ENCODE measurements around the gene HDGF. TPM values are rescaled to one million over a fixed set of nuclear protein-coding genes. Genes with fewer than 3 reads are reported as not detected.

The HDGF gene
- total RNA-seq, 2 experiments from 2014 or later, result 303 to 315 TPM

GRCh38 chr1:156742017-156742416 is 9.5 kb downstream of the HDGF start:
- POLR2A ChIA-PET, result interaction anchor here (2.0 to 2.9 kb wide), 3 partner anchors 10 to 25 kb away, joined by 15 to 36 read pairs (median 25); partner anchors contain the start of genes HDGF, ISG20L2, METTL25B and PRCC
- CTCF ChIA-PET, result interaction anchor here (0.6 to 4.1 kb wide), 5 partner anchors 10 to 119 kb away, joined by 3 to 27 read pairs (median 4); partner anchors contain the start of genes HDGF, ISG20L2 and METTL25B

GRCh38 chr1:156741481-156741983 is 9.9 kb downstream of the HDGF start:
- ChIA-PET CTCF (interaction anchor here (0.5 to 4.1 kb wide), 12 partner anchors 11 to 366 kb away, joined by 3 to 27 read pairs (median 4); partner anchors contain the start of genes HDGF, ISG20L2, METTL25B and PRCC), POLR2A (interaction anchor here (0.6 to 2.9 kb wide), 8 partner anchors 8 to 236 kb away, joined by 3 to 36 read pairs (median 4); partner anchors contain the start of genes HDGF, ISG20L2, METTL25B and PRCC)

DNA sequence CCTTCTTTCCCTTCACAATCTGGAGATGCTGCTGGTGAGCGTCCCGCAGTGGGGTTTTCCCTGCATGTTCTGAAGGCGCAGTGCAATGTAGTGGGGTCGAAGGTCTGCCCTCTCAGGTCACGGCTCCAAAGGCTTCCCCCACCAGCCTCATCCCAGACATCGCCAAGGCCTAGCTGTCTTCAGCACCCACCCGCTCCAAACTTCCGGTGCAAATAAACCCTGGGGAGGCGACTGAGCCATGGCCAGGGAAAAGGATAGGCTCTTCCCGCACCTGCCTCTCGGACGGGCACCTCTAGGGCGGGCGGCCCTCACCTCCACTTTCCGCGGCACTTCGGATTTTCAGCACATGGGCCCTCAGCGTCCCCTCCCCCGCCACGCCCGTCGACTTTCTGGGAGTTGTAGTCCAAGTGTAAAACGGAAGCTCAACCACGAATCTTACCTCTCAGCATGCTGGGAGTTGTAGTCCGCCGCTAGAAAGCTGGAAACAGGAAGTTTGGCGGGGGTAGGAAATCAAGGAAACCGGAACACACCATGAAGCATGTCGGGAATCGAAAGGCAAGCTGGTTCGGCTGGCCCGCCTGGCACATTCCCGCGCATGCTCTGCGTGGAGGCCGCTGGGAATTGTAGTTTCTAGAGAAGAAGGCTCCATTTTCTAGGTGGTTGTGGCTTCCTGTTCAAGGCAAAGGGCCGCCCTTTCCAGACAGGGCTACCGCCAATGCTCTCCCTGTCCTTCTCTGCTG is 10.6 kb downstream of the HDGF start, which contains the start of gene MRPL24:
Gene MRPL24, minus strand, starts transcription at position 348 of the 740 bp plus-strand sequence. CDS start 2,384 bp downstream, outside the sequence.
- ChIA-PET CTCF (interaction anchor here (0.5 to 4.1 kb wide), 10 partner anchors 11 to 366 kb away, joined by 3 to 27 read pairs (median 4); partner anchors contain the start of genes HDGF, ISG20L2, METTL25B and PRCC), POLR2A (interaction anchor here (0.6 to 2.9 kb wide), 8 partner anchors 9 to 236 kb away, joined by 3 to 36 read pairs (median 4); partner anchors contain the start of genes HDGF, ISG20L2, METTL25B and PRCC)

GRCh38 chr1:156740237-156740740 is 11.2 kb downstream of the HDGF start:
- ChIA-PET POLR2A (interaction anchor here (1.2 to 2.9 kb wide), 4 partner anchors 10 to 27 kb away, joined by 4 to 36 read pairs (median 20); partner anchors contain the start of genes HDGF, ISG20L2, METTL25B and PRCC), CTCF (interaction anchor here (0.7 to 4.1 kb wide), 8 partner anchors 10 to 116 kb away, joined by 3 to 27 read pairs (median 4); partner anchors contain the start of genes HDGF, ISG20L2, METTL25B and PRCC)

DNA sequence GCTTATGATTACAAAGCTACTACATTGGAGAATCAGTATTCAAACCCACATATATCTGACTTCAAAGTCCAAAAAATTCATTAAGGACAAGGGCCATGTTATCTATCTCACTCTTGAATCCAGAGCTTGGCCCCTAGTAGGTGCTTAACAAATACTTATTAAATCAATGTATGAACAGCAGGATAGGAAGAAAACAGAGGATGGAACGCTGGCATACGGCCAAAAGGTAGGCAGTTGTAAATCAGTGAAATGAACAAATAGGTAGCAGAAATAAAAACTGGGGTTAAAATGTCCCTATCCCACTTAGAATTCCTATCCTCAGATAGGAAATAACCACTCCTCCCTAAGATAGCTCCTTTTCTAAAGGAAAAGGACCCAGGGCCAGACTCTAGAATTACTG is 12.6 kb downstream of the HDGF start:
- POLR2A ChIA-PET, result interaction anchor here (1.6 kb wide), 1 partner anchor 10 kb away, joined by 8 read pairs; the partner anchor contains the start of gene ISG20L2
- CTCF ChIA-PET, result interaction anchor here (1.3 kb wide), 2 partner anchors 10 to 13 kb away, joined by 4 to 6 read pairs; partner anchors contain the start of genes ISG20L2 and METTL25B

- ChIA-PET POLR2A (interaction anchor here (1.6 kb wide), 1 partner anchor 9 kb away, joined by 8 read pairs; the partner anchor contains the start of gene ISG20L2), CTCF (interaction anchor here (1.3 kb wide), 2 partner anchors 9 to 12 kb away, joined by 4 to 6 read pairs; partner anchors contain the start of genes ISG20L2 and METTL25B)
Measured at GRCh38 chr1:156738407-156738806, 13.1 kb downstream of the HDGF start.

DNA sequence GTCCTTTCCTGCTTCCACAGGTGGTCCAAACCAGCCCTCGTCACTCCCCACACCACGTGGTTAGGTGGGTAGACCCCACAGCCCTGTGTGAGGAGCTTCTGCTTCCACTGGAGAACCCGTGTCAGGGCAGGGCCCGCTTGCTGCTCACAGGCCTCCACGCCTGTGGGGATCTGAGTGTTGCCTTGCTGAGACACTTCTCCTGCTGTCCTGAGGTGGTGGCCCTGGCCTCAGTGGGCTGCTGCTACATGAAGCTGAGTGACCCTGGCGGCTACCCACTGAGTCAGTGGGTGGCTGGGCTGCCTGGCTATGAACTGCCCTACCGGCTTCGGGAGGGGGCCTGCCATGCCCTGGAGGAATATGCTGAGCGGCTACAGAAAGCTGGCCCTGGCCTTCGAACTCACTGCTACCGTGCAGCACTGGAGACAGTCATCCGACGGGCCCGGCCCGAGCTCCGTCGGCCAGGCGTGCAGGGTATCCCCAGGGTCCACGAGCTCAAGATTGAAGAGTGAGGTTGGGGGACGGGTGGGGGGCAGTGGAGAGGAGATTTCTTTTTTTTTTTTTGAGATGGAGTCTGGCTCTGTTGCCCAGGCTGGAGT is 17.4 kb downstream of the HDGF start:
- POLR2A ChIA-PET, result interaction anchor here (1.1 kb wide), 1 partner anchor 13 kb away, joined by 3 read pairs; no protein-coding TSS in a partner anchor

GRCh38 chr1:156728599-156729462 is 22.6 kb downstream of the HDGF start, which contains the start of gene ISG20L2:
ISG20L2 (minus strand) TSS chr1:156728766; CDS start chr1:156727652, 1,114 bp downstream.
- ChIA-PET CTCF (interaction anchor here (0.5 to 11.7 kb wide), 13 partner anchors 10 to 231 kb away, joined by 3 to 164 read pairs (median 11); partner anchors contain the start of genes CRABP2, HDGF, INSRR and MRPL24), POLR2A (interaction anchor here (0.6 to 3.7 kb wide), 14 partner anchors 8 to 358 kb away, joined by 3 to 36 read pairs (median 4); partner anchors contain the start of genes GPATCH4, HDGF and MRPL24)

More for the DNA sequence above, 17.4 kb downstream of the HDGF start:
- CTCF ChIA-PET, result interaction anchor here (0.9 to 1.7 kb wide), 2 partner anchors 18 to 34 kb away, joined by 3 to 6 read pairs; no protein-coding TSS in a partner anchor

GRCh38 chr1:156727926-156728598 is 23.4 kb downstream of the HDGF start, which contains the start of gene METTL25B:
METTL25B (plus strand) TSS chr1:156728469; CDS start chr1:156729105, 636 bp downstream.
- CTCF ChIA-PET, result interaction anchor here (0.9 to 11.7 kb wide), 17 partner anchors 8 to 230 kb away, joined by 3 to 164 read pairs (median 11); partner anchors contain the start of genes CRABP2, HDGF, INSRR and MRPL24
- POLR2A ChIA-PET, result interaction anchor here (0.6 to 3.7 kb wide), 12 partner anchors 13 to 232 kb away, joined by 3 to 36 read pairs (median 4); partner anchors contain the start of genes GPATCH4, HDGF, MRPL24 and PRCC

DNA sequence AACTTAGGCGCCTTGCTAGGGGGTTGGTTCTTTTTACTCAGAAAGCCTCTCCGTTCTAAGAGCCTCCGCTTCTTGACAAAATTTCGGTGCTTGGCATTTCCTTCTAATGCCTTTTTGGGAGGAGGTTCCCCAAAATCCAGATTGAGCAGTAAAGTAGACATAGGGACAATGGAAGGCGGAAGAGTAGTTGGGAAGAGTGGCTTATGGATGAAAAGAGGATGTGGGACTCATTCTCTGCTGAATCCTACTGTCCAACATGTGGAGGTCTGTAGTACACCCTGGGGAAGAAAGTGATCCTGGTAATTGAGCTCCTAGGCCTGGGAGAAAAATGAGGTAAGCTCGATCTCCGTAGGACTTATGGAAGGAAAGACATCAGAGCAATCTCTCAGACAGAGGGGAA is 24.0 kb downstream of the HDGF start:
- ChIA-PET POLR2A (interaction anchor here (1.1 to 3.7 kb wide), 7 partner anchors 13 to 226 kb away, joined by 3 to 36 read pairs (median 4); partner anchors contain the start of genes HDGF, MRPL24 and PRCC), CTCF (interaction anchor here (0.6 to 11.7 kb wide), 23 partner anchors 9 to 230 kb away, joined by 3 to 164 read pairs (median 11); partner anchors contain the start of genes CRABP2, HDGF, INSRR and MRPL24)

DNA sequence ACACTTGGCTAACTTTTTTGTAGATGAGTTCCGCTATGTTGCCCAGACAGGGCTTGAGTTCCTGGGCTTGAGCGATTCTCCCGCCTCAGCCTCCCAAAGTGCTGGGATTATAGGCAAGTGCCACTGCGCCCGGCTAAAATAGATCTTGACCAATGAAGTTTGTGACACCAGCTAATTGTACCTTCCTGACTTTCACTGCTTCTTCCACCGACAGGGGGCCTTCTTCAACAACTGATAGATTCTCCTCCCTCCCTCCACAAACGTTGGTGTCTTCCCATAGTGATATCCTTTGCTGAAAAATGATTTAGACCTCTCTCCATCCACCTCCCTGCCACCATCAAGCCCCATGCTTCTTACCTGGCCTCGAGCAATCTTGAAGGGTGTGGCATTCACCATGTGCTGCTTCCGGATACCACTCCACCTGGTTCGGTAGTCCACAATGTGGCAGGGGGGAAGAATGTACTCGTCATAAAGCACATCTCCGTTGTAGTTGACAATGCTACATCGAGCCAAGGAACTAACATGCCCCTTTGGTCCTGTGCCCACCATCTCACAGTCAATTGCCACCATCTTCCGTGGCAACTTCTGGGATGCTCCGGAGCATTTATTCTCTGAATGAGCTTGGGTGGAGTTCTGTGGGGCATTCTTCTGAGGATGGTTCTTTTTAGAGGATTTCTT is 24.8 kb downstream of the HDGF start:
- CTCF ChIA-PET, result interaction anchor here (0.7 to 11.7 kb wide), 41 partner anchors 10 to 161 kb away, joined by 3 to 164 read pairs (median 5); partner anchors contain the start of genes CRABP2, HDGF, INSRR and MRPL24
- POLR2A ChIA-PET, result interaction anchor here (1.0 to 2.1 kb wide), 4 partner anchors 15 to 37 kb away, joined by 3 to 12 read pairs (median 4); partner anchors contain the start of genes HDGF and MRPL24

GRCh38 chr1:156725683-156726280 is 25.7 kb downstream of the HDGF start:
- POLR2A ChIA-PET, result interaction anchor here (1.0 to 2.1 kb wide), 5 partner anchors 15 to 82 kb away, joined by 3 to 12 read pairs (median 4); partner anchors contain the start of genes HDGF and MRPL24
- CTCF ChIA-PET, result interaction anchor here (0.7 to 11.7 kb wide), 46 partner anchors 11 to 241 kb away, joined by 3 to 164 read pairs (median 5); partner anchors contain the start of genes CRABP2, HDGF, INSRR and MRPL24

DNA sequence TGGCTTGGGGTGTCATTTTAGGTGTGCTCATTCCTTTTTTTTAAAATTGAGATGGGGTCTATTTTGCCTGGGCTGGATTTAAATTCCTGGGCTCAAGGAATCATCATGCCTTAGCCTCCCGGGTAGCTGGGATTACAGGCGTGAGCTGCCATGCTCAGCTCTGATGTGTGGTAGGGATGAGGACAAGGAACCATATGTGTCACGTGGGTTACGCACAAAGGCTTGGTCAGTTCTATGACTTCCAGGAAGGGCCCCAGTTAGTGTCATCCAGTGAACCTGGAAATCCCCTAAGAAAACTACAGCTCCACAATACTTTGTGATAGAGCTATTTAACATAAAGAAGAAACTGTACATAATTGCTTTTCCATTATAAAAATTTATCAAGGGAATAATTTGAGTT is 29.9 kb downstream of the HDGF start:
- POLR2A ChIA-PET, result interaction anchor here (1.0 kb wide), 2 partner anchors 14 to 16 kb away, joined by 4 to 5 read pairs; partner anchors contain the start of gene CRABP2
- CTCF ChIA-PET, result interaction anchor here (0.8 to 11.7 kb wide), 6 partner anchors 15 to 139 kb away, joined by 3 to 164 read pairs (median 4); partner anchors contain the start of genes HDGF and NTRK1

- ChIA-PET POLR2A (interaction anchor here (1.0 kb wide), 2 partner anchors 14 to 16 kb away, joined by 4 to 5 read pairs; partner anchors contain the start of gene CRABP2), CTCF (interaction anchor here (1.3 to 11.7 kb wide), 5 partner anchors 14 to 139 kb away, joined by 3 to 164 read pairs (median 5); partner anchors contain the start of genes HDGF and NTRK1)
Measured at GRCh38 chr1:156721131-156721530, 30.3 kb downstream of the HDGF start.

Measured in activated CD8-positive, alpha-beta memory T cell treated with anti-CD3 and anti-CD28 coated beads for 36 hours (primary cell).